Measurements from ENCODE around the gene PKNOX2.

DNA sequence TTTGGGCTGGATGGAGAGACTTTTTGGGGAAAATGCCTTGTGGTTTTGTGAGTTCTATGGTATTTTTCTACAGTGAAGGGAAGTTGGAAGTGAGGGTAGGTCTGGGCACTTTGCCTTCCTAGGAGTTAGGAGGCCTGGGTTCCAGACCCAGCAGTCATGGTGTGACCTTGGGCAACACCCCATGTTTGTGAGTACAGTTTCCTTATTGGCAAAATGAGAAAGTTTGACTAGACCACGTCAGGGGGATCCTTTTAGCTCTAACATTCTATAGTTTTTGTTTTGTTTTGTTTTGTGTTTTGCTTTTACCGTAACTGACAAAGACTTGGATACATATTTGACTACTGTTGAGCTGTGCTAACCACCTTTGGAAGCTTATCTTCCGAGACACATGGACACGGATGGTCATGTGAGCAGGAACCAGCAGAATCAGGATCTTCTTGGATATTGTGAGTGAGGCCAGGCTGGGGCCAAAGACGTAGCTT, 109.0 kb downstream of the PKNOX2 start:
- TF ChIP-seq EZH2phosphoT487 (IDR thresholded peaks at IDR 0.05; ENCODE audit: low read depth) (no peak), CTCF (IDR thresholded peaks at IDR 0.05; ENCODE audit: low read depth, low read length) (no peak)
